HEK293 (cell line): Measurements from ENCODE around the gene IRX5.

Experiments used
- CTCF ChIA-PET: fragments of 350-600 bp; formaldehyde crosslinking; extraction: SDS; loops from one replicate; lab custom pipeline; 2021; ENCODE audit warnings: antibody characterized with exemption; lab: Yijun Ruan, JAX
- POLR2A ChIA-PET: fragments of 300-600 bp; formaldehyde crosslinking; extraction: SDS; loops from one replicate; lab custom pipeline; 2020; ENCODE audit warnings: antibody characterized with exemption, inconsistent platforms; lab: Yijun Ruan, JAX
- H3K27ac ChIP-seq: fragments of 200-500 bp; sonication (Bioruptor generic); 2 replicates; pipeline ENCODE4 v1.5.1; 2014; ENCODE audit warnings: low read depth, low read length, control low read depth, inconsistent platforms; ENCODE audit errors: extremely low read depth
- H3K36me3 ChIP-seq, 2 experiments: fragments of 200-500 bp in 1 of 2; sonication (Bioruptor generic) in 1 of 2; 1 replicate in 1 of 2; 2 replicates in 1 of 2; pipeline ENCODE4 v1.5.1; 2014 to 2017; ENCODE audit warnings: inconsistent platforms in 2 of 2, low read length in 2 of 2; ENCODE audit not compliant: control insufficient read depth in 2 of 2, insufficient read depth in 1 of 2
- H3K4me1 ChIP-seq: fragments of 200-500 bp; sonication (Bioruptor generic); 2 replicates; pipeline ENCODE4 v1.5.1; 2014; ENCODE audit warnings: mild to moderate bottlenecking, low read length, inconsistent platforms; ENCODE audit not compliant: control insufficient read depth, insufficient read depth
- H3K4me3 ChIP-seq: 2 replicates; pipeline ENCODE4 v1.5.1; 2011; ENCODE audit warnings: low read depth, mild to moderate bottlenecking, control low read depth, low read length, moderate library complexity
- H3K9me3 ChIP-seq: fragments of 200-500 bp; sonication (Bioruptor generic); 2 replicates; pipeline ENCODE4 v1.5.1; 2014; ENCODE audit warnings: low read depth, low read length, inconsistent platforms; ENCODE audit not compliant: control insufficient read depth, insufficient read depth
- GLIS1 ChIP-seq: fragments of 450-650 bp; formaldehyde crosslinking; IDR thresholded peaks from 2 replicates; pipeline ENCODE4 v1.5.1; 2016; ENCODE audit warnings: missing biosample characterization, missing genetic modification characterization
- GLIS2 ChIP-seq: fragments of 450-650 bp; formaldehyde crosslinking; IDR thresholded peaks from 2 replicates; pipeline ENCODE4 v1.5.1; 2016; ENCODE audit warnings: missing biosample characterization, missing genetic modification characterization
- HOXA7 ChIP-seq: sonication (generic); formaldehyde crosslinking; IDR thresholded peaks from 2 replicates; pipeline ENCODE4 v1.8.1; 2022; ENCODE audit warnings: missing genetic modification reagents, borderline replicate concordance
- KLF10 ChIP-seq: fragments of 450-650 bp; IDR thresholded peaks from 2 replicates; pipeline ENCODE4 v1.5.1; 2018; ENCODE audit warnings: missing biosample characterization, mild to moderate bottlenecking, missing genetic modification characterization
- RBAK ChIP-seq: fragments of 450-650 bp; formaldehyde crosslinking; IDR thresholded peaks from 2 replicates; pipeline ENCODE4 v1.5.1; 2016; ENCODE audit warnings: missing biosample characterization, missing genetic modification characterization
- ZBTB48 ChIP-seq: fragments of 450-650 bp; formaldehyde crosslinking; IDR thresholded peaks from 2 replicates; pipeline ENCODE4 v1.5.1; 2016; ENCODE audit warnings: missing biosample characterization, missing genetic modification characterization
- ZBTB7A ChIP-seq: fragments of 450-650 bp; formaldehyde crosslinking; IDR thresholded peaks from 2 replicates; pipeline ENCODE4 v1.5.1; 2016; ENCODE audit warnings: low read depth, missing biosample characterization, missing genetic modification characterization
- ZBTB8A ChIP-seq: fragments of 450-650 bp; formaldehyde crosslinking; IDR thresholded peaks from 2 replicates; pipeline ENCODE4 v1.5.1; 2016; ENCODE audit warnings: missing biosample characterization, missing genetic modification characterization
- ZFP69B ChIP-seq: fragments of 450-650 bp; formaldehyde crosslinking; IDR thresholded peaks from 2 replicates; pipeline ENCODE4 v1.5.1; 2016; ENCODE audit warnings: missing biosample characterization, missing genetic modification characterization
- ZIC2 ChIP-seq: fragments of 450-650 bp; formaldehyde crosslinking; IDR thresholded peaks from 2 replicates; pipeline ENCODE4 v1.5.1; 2016; ENCODE audit warnings: missing biosample characterization, missing genetic modification characterization
- ZNF114 ChIP-seq: fragments of 450-650 bp; formaldehyde crosslinking; IDR thresholded peaks from 2 replicates; pipeline ENCODE4 v1.5.0; 2017; ENCODE audit warnings: missing biosample characterization, missing genetic modification characterization
- ZNF248 ChIP-seq: fragments of 450-650 bp; formaldehyde crosslinking; IDR thresholded peaks from 2 replicates; pipeline ENCODE4 v1.5.1; 2017; ENCODE audit warnings: missing biosample characterization, missing genetic modification characterization
- ZNF274 ChIP-seq, 2 experiments: fragments of 200-500 bp in 1 of 2; fragments of 450-650 bp in 1 of 2; sonication (Bioruptor generic) in 1 of 2; formaldehyde crosslinking in 1 of 2; IDR thresholded peaks; 2 replicates each; pipeline versions ENCODE4 v1.5.1 to v1.6.1; 2014 to 2016; ENCODE audit warnings: borderline replicate concordance in 1 of 2, inconsistent platforms in 1 of 2, low read length in 1 of 2, missing biosample characterization in 1 of 2, missing genetic modification characterization in 1 of 2
- ZNF324 ChIP-seq: fragments of 450-650 bp; formaldehyde crosslinking; IDR thresholded peaks from 2 replicates; pipeline ENCODE4 v1.5.1; 2016; ENCODE audit warnings: missing biosample characterization, missing genetic modification characterization
- ZNF548 ChIP-seq: fragments of 450-650 bp; formaldehyde crosslinking; IDR thresholded peaks from 2 replicates; pipeline ENCODE4 v1.5.1; 2016; ENCODE audit warnings: missing biosample characterization, missing genetic modification characterization
- ZNF660 ChIP-seq: fragments of 450-650 bp; IDR thresholded peaks from 2 replicates; pipeline ENCODE4 v1.5.1; 2018; ENCODE audit warnings: missing biosample characterization, mild to moderate bottlenecking, missing genetic modification characterization
- ZSCAN5A ChIP-seq: fragments of 450-650 bp; formaldehyde crosslinking; IDR thresholded peaks from 2 replicates; pipeline ENCODE4 v1.5.1; 2016; ENCODE audit warnings: missing biosample characterization, missing genetic modification characterization

The IRX5 gene

DNA sequence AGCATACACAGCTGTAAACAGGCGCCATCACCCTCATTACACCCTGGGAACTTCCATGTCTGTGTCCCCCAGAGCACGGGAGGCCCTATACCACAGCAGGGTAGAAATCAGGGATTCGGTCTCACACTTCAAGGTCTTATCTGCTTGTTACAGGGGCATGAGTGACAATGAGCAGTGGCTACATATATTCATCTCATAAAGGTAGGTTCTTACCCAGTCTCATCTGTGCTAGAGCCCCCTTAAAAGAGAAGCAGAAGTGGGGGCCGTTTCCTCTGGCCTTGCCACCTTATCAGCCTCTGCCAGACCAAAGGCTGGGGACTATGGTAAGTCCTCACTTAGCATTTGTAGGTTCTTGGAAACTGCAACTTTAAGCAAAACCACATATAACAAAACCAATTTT is 46.5 kb downstream of the IRX5 start:
- TF ChIP-seq ZIC2 (tag by site-specific recombination) (no peak), ZNF324 (tag by site-specific recombination) (no peak), ZNF548 (tag by site-specific recombination) (no peak), GLIS1 (tag by site-specific recombination) (no peak), ZBTB7A (no peak), RBAK (tag by site-specific recombination) (no peak), ZBTB48 (tag by site-specific recombination) (no peak), ZNF114 (tag by site-specific recombination) (no peak), HOXA7 (CRISPR knock-in tag) (no peak), ZNF660 (tag by site-specific recombination) (no peak), GLIS2 (tag by site-specific recombination) (no peak), ZSCAN5A (tag by site-specific recombination) (no peak), ZNF248 (no peak)
- ChIA-PET POLR2A (no interaction called here), CTCF (no interaction called here)
- Histone ChIP-seq H3K4me1 (peaks cover 2% of the 10 kb centered on the region; the same call in 1 of the 2 replicates), H3K4me3 (no peak overlapping the region), H3K36me3 (no peaks in the 10 kb centered on the region), H3K9me3 (no peaks in the 10 kb centered on the region), H3K27ac (no peak overlapping the region)

DNA sequence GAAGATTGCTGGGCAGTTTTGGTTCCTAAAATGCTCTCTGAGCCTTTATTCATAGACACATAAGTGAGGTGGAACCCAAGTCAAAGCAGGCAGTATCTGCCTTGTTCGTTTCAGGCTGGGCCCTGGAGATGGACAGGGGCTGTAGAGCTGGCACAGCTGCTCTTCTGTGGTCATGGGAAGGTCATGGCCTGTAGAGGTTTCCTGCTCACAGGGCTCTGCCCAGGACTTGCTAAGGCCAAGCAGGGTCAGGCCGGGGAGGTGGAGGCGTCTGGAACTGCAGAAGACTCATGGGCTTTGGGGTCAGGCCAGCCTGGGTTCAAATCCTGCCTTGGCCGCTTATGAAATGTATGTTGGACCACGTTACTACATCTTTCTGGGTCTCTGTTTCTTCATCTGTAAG is 50.2 kb downstream of the IRX5 start:
- no peaks in the 10 kb centered on the region for H3K4me1 ChIP-seq
- TF ChIP-seq ZNF274 (IDR thresholded peaks at IDR 0.05; ENCODE audit: low read length) (no peak), ZNF274 (tag by site-specific recombination; IDR thresholded peaks at IDR 0.05; ENCODE audit: borderline replicate concordance) (no peak), ZFP69B (tag by site-specific recombination) (no peak), ZBTB8A (tag by site-specific recombination) (no peak), KLF10 (tag by site-specific recombination) (no peak)
- CTCF ChIA-PET, result no interaction called here

More for the DNA sequence above, 50.2 kb downstream of the IRX5 start:
- H3K27ac ChIP-seq, result no peak overlapping the region
- no peaks in the 10 kb centered on the region for H3K36me3 ChIP-seq
- no peak overlapping the region for H3K4me3 ChIP-seq
- POLR2A ChIA-PET, result interaction anchor here (0.7 kb wide), 1 partner anchor 30 kb away, joined by 6 read pairs; no protein-coding TSS in a partner anchor
- H3K9me3 ChIP-seq, result no peaks in the 10 kb centered on the region
